Smooth muscle cell (in vitro differentiated cells): ENCODE measurements around the gene MACROD1. TPM values are rescaled to one million over a fixed set of nuclear protein-coding genes. Genes with fewer than 3 reads are reported as not detected.

ENCODE experiments used
- DNase-seq: peaks from one replicate; lab custom pipeline; 2025; ENCODE audit not compliant: unreplicated experiment; lab: John Stamatoyannopoulos, UW
- H2AFZ ChIP-seq: fragments of 200-600 bp; sonication (generic); 2 replicates; pipeline ENCODE4 v1.6.0; 2016; ENCODE audit warnings: antibody characterized with exemption, low read depth, mild to moderate bottlenecking
- H3F3A ChIP-seq: fragments of 200-600 bp; sonication (generic); 2 replicates; pipeline ENCODE4 v1.6.0; 2017; ENCODE audit warnings: antibody characterized with exemption, low read depth
- H3K27ac ChIP-seq: fragments of 200-600 bp; sonication (generic); 2 replicates; pipeline ENCODE4 v1.5.1; 2016; ENCODE audit warnings: low read depth, mild to moderate bottlenecking
- H3K27me3 ChIP-seq: fragments of 200-600 bp; sonication (generic); 2 replicates; pipeline ENCODE4 v1.6.1; 2016; ENCODE audit warnings: low read depth, mild to moderate bottlenecking
- H3K36me3 ChIP-seq: fragments of 200-600 bp; sonication (generic); 2 replicates; pipeline ENCODE4 v1.5.1; 2016; ENCODE audit warnings: low read depth
- H3K4me1 ChIP-seq: fragments of 200-600 bp; sonication (generic); 2 replicates; pipeline ENCODE4 v1.5.1; 2016; ENCODE audit warnings: low read depth
- H3K4me2 ChIP-seq: fragments of 200-600 bp; sonication (generic); 2 replicates; pipeline ENCODE4 v1.6.0; 2016; ENCODE audit warnings: mild to moderate bottlenecking
- H3K4me3 ChIP-seq: fragments of 200-600 bp; sonication (generic); 2 replicates; pipeline ENCODE4 v1.5.1; 2016; ENCODE audit warnings: mild to moderate bottlenecking
- H3K79me2 ChIP-seq: fragments of 200-600 bp; sonication (generic); 2 replicates; pipeline ENCODE4 v1.6.0; 2016; ENCODE audit warnings: low read depth, mild to moderate bottlenecking
- H3K9ac ChIP-seq: fragments of 200-600 bp; sonication (generic); 2 replicates; pipeline ENCODE4 v1.6.0; 2016; ENCODE audit warnings: low read depth
- H3K9me3 ChIP-seq: fragments of 200-600 bp; sonication (generic); replicated peaks from 2 replicates; pipeline ENCODE4 v1.5.1; 2016; ENCODE audit warnings: low read depth
- H4K20me1 ChIP-seq: fragments of 200-600 bp; sonication (generic); 2 replicates; pipeline ENCODE4 v1.6.0; 2016; ENCODE audit warnings: low read depth
- WGBS: methylation state at CpG from one replicate; pipeline ENCODE4 v1.1.7; 2016; ENCODE audit warnings: low lambda C conversion rate; 5-methylcytosine and 5-hydroxymethylcytosine counted together
- polyA plus RNA-seq: library from polyadenylated mRNA; unstranded; fragments of >200 nt; fragmentation: Nextera tagmentation; extraction: Ambion mirVana; gene quantifications from 2 replicates; pipeline ENCODE4 v1.2.1, GENCODE V29; 2016
- total RNA-seq: library from RNA; depleted of rRNA; stranded (reverse); fragments of >200 nt; gene quantifications from 2 replicates; pipeline ENCODE4 v1.2.3, GENCODE V29; 2014
- TF ChIP-seq, protein P1 (sequence below): fragments of 200-600 bp; sonication (generic); IDR thresholded peaks from 2 replicates; pipeline ENCODE4 v1.5.1; 2017; ENCODE audit warnings: borderline replicate concordance, mild to moderate bottlenecking, antibody characterized with exemption; ENCODE audit not compliant: insufficient read depth, poor library complexity, severe bottlenecking

Gene MACROD1
- total and polyA plus RNA-seq, 2 experiments from 2014 or later, result 9.2 to 32.6 TPM

DNA sequence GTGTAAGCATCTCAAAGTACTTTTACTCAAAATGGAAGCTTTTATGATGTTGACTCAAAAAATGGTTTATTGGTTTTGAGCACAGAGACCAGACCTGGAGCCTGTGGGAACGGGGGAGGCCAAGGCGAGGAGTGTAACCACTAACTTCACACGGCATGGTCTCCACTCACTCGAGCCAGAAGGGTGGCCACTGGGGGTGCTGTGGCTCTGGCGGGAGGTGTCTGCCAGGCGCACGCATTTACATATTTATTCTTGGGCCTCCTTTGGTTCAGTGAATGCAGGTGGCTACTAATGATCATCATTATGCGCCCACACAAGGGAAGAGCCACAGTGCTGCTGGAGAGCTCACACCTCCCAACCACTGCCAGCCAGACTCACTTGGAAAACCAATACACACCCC is 65.6 kb downstream of the MACROD1 start:
- peaks cover 30% of the 10 kb centered on the region for H4K20me1 ChIP-seq
- no peak overlapping the region for H3K4me3 ChIP-seq
- H2AFZ ChIP-seq, result no peak overlapping the region
- no peaks in the 10 kb centered on the region for H3K79me2 ChIP-seq
- no peak overlapping the region for H3K4me2 ChIP-seq
- peaks cover 4% of the 10 kb centered on the region for H3K27me3 ChIP-seq
- peaks cover 15% of the 10 kb centered on the region for H3K4me1 ChIP-seq
- DNase-seq, result no peak
- H3K9ac ChIP-seq, result no peak overlapping the region
- no peaks in the 10 kb centered on the region for H3K36me3 ChIP-seq
- no peaks in the 10 kb centered on the region for H3F3A ChIP-seq
- WGBS, result 40% methylated on average over 8 of the region's 8 CpGs
- no peak overlapping the region for H3K27ac ChIP-seq
- no peaks in the 10 kb centered on the region for H3K9me3 ChIP-seq
- TF ChIP-seq, protein P1, sequence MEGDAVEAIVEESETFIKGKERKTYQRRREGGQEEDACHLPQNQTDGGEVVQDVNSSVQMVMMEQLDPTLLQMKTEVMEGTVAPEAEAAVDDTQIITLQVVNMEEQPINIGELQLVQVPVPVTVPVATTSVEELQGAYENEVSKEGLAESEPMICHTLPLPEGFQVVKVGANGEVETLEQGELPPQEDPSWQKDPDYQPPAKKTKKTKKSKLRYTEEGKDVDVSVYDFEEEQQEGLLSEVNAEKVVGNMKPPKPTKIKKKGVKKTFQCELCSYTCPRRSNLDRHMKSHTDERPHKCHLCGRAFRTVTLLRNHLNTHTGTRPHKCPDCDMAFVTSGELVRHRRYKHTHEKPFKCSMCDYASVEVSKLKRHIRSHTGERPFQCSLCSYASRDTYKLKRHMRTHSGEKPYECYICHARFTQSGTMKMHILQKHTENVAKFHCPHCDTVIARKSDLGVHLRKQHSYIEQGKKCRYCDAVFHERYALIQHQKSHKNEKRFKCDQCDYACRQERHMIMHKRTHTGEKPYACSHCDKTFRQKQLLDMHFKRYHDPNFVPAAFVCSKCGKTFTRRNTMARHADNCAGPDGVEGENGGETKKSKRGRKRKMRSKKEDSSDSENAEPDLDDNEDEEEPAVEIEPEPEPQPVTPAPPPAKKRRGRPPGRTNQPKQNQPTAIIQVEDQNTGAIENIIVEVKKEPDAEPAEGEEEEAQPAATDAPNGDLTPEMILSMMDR, result peak; percentile 9

DNA sequence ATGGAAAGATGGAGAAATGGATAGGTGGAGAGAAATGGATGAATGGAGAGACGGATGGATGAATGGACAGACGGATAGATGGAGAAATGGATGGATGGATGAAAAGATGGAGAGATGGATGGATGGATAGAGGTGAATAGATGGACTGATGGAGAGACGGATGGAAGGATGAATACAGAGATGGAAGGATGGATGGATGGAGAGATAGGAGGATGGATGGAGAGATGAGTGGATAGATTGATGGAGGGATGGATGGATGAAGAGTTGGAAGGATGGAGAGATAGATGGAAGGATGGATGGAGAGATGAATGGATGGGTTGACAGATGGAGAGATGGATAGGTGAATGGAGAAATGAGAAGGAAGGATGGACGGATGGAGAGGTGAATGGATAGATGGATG is 66.5 kb downstream of the MACROD1 start:
- Histone ChIP-seq H4K20me1 (peaks cover 34% of the 10 kb centered on the region), H3K4me3 (no peak overlapping the region), H3K4me2 (no peak overlapping the region), H3K4me1 (peaks cover 23% of the 10 kb centered on the region), H2AFZ (no peak overlapping the region), H3K36me3 (no peaks in the 10 kb centered on the region), H3K9me3 (no peaks in the 10 kb centered on the region), H3K79me2 (no peaks in the 10 kb centered on the region), H3K27me3 (peaks cover 4% of the 10 kb centered on the region), H3K27ac (no peak overlapping the region), H3F3A (peaks cover 6% of the 10 kb centered on the region), H3K9ac (no peak overlapping the region)
- DNase-seq, result no peak
- WGBS, result 96% methylated on average over 4 of the region's 4 CpGs
- TF ChIP-seq, protein P1, result no peak

DNA sequence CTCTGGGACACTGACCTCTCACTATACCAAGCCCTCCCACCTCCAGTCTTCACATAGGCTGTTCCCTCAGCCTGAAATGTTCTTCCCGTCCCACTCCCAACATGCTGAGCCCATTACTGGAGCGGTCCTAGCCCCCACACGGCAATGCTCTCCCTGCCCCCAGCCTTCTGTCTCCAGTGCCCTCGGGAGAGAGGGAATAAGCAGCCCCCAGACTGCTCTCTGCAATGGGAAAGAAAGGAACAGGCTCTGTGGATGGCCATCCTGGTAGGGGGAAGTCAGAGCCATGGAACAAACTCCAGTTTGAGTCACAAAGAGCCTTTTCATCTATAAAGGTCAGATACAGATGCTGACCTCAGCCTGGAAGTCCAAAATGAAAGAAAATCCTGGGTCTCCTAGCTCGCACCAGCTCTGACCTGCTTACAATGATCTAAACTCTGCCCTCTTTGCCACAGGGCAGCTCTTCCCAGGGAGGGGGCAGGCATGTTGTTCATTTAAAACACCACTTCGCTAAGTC is 67.5 kb downstream of the MACROD1 start:
- peaks cover 6% of the 10 kb centered on the region for H3F3A ChIP-seq
- no peak overlapping the region for H3K9ac ChIP-seq
- peaks cover 34% of the 10 kb centered on the region for H4K20me1 ChIP-seq
- H3K79me2 ChIP-seq, result no peaks in the 10 kb centered on the region
- TF ChIP-seq, protein P1, result no peak
- no peak overlapping the region for H3K4me3 ChIP-seq
- no peak overlapping the region for H3K27ac ChIP-seq
- H3K9me3 ChIP-seq, result no peaks in the 10 kb centered on the region
- H3K36me3 ChIP-seq, result no peaks in the 10 kb centered on the region
- H3K4me2 ChIP-seq, result no peak overlapping the region
- peaks cover 4% of the 10 kb centered on the region for H3K27me3 ChIP-seq
- 91% methylated on average over 6 of the region's 6 CpGs for WGBS
- no peak overlapping the region for H2AFZ ChIP-seq
- peaks cover 26% of the 10 kb centered on the region for H3K4me1 ChIP-seq
- DNase-seq, result no peak
